H1 (cell line): ENCODE results near the gene SLX1A. TPM values are rescaled to one million over a fixed set of nuclear protein-coding genes. Genes with fewer than 3 reads are reported as not detected.

Source experiments
- CTCF ChIA-PET: fragments of 300-600 bp; sonication (Branson Sonifier 250); formaldehyde crosslinking; loops from one replicate; lab custom pipeline; 2021; ENCODE audit not compliant: partially characterized antibody; lab: Charles Lee
- POLR2A ChIA-PET: fragments of 300-600 bp; sonication (Branson Sonifier 250); formaldehyde crosslinking; loops from one replicate; lab custom pipeline; 2021; ENCODE audit warnings: inconsistent platforms; ENCODE audit not compliant: partially characterized antibody; lab: Charles Lee
- DNase-seq, 2 experiments: peaks; one replicate each; pipeline versions ENCODE4 v3.0.0 to v3.0.0-alpha.2; 2010 to 2022; ENCODE audit warnings: low spot score in 2 of 2, low read depth in 1 of 2, mixed read lengths in 1 of 2
- FAIRE-seq: peaks from 2 replicates; lab custom pipeline; 2011; peaks lifted over from hg19 to GRCh38; lab: Jason Lieb, UNC
- H2AFZ ChIP-seq: 2 replicates; pipeline ENCODE4 v1.8.1; 2012; ENCODE audit warnings: low read length, inconsistent platforms
- H2AK5ac ChIP-seq: 2 replicates; pipeline ENCODE4 v1.6.1; 2013; ENCODE audit warnings: low read depth, low read length
- H2BK120ac ChIP-seq: replicated peaks from 2 replicates; pipeline ENCODE3; 2013; ENCODE audit warnings: low read depth, low read length, inconsistent platforms
- H2BK12ac ChIP-seq: 2 replicates; pipeline ENCODE4 v1.6.1; 2013; ENCODE audit warnings: low read depth, low read length
- H2BK15ac ChIP-seq: 2 replicates; pipeline ENCODE4 v1.6.1; 2013; ENCODE audit warnings: low read length
- H2BK20ac ChIP-seq: 2 replicates; pipeline ENCODE4 v1.6.1; 2013; ENCODE audit warnings: low read length
- H2BK5ac ChIP-seq: 2 replicates; pipeline ENCODE4 v1.6.1; 2013; ENCODE audit warnings: low read depth, low read length
- H3K14ac ChIP-seq: 2 replicates; pipeline ENCODE4 v1.6.1; 2013; ENCODE audit warnings: inconsistent platforms; ENCODE audit not compliant: insufficient read length
- H3K18ac ChIP-seq: 2 replicates; pipeline ENCODE4 v1.6.1; 2013; ENCODE audit warnings: low read length; ENCODE audit errors: extremely low read depth
- H3K23ac ChIP-seq: 2 replicates; pipeline ENCODE4 v1.6.1; 2013; ENCODE audit warnings: inconsistent platforms; ENCODE audit not compliant: insufficient read length
- H3K23me2 ChIP-seq: 2 replicates; pipeline ENCODE4 v1.6.1; 2013; ENCODE audit warnings: low read depth, low read length
- H3K27ac ChIP-seq: 2 replicates; pipeline ENCODE4 v1.6.1; 2011; ENCODE audit warnings: low read depth, low read length, inconsistent platforms
- H3K27me3 ChIP-seq, 4 experiments: replicated peaks in 1 of 4; 1 replicate in 1 of 4; 2 replicates in 3 of 4; pipeline versions ENCODE4 v1.6.1 to v1.8.1; 2011 to 2013; ENCODE audit warnings: low read length in 3 of 4, mild to moderate bottlenecking in 3 of 4, inconsistent platforms in 2 of 4, mixed read lengths in 2 of 4, moderate library complexity in 1 of 4; ENCODE audit not compliant: control insufficient read depth in 3 of 4, insufficient read depth in 3 of 4; ENCODE audit errors: extremely low read depth in 1 of 4
- H3K36me3 ChIP-seq, 4 experiments: 2 replicates each; pipeline versions ENCODE4 v1.6.1 to v1.8.1; 2011 to 2013; ENCODE audit warnings: mild to moderate bottlenecking in 4 of 4, low read length in 3 of 4, moderate library complexity in 2 of 4, control low read depth in 1 of 4, inconsistent platforms in 1 of 4; ENCODE audit not compliant: insufficient read depth in 4 of 4, control insufficient read depth in 2 of 4
- H3K4ac ChIP-seq: replicated peaks from 2 replicates; pipeline ENCODE3; 2013; ENCODE audit warnings: low read length, low read depth, mixed read lengths, inconsistent platforms; ENCODE audit not compliant: insufficient read length
- H3K4me1 ChIP-seq, 4 experiments: replicated peaks in 1 of 4; 1 replicate in 1 of 4; 2 replicates in 3 of 4; pipeline versions ENCODE4 v1.6.1 to v1.8.1; 2011 to 2013; ENCODE audit warnings: low read length in 3 of 4, inconsistent platforms in 2 of 4, mixed read lengths in 1 of 4; ENCODE audit not compliant: insufficient read depth in 4 of 4, control insufficient read depth in 3 of 4
- H3K4me2 ChIP-seq, 2 experiments: 2 replicates each; pipeline versions ENCODE4 v1.6.1 to v1.8.1; 2011 to 2013; ENCODE audit warnings: low read depth in 2 of 2, low read length in 2 of 2, control low read depth in 1 of 2, inconsistent platforms in 1 of 2, mild to moderate bottlenecking in 1 of 2; ENCODE audit not compliant: insufficient read depth in 1 of 2
- H3K4me3 ChIP-seq, 4 experiments: fragments of 200-600, 300-600 bp in 1 of 4; sonication (generic), shearing (Covaris generic), sonication (Bioruptor Twin) in 1 of 4; 2 replicates each; pipeline versions ENCODE4 v1.5.1 to v1.8.1; 2011 to 2016; ENCODE audit warnings: low read length in 4 of 4, low read depth in 3 of 4, control low read depth in 2 of 4, inconsistent platforms in 2 of 4, mild to moderate bottlenecking in 2 of 4, mixed read lengths in 1 of 4, moderate library complexity in 1 of 4; ENCODE audit not compliant: insufficient read depth in 2 of 4; ENCODE audit errors: extremely low read depth in 1 of 4
- H3K56ac ChIP-seq: replicated peaks from 2 replicates; pipeline ENCODE3; 2013; ENCODE audit warnings: low read depth, mild to moderate bottlenecking, mixed read lengths, low read length, inconsistent platforms; ENCODE audit not compliant: insufficient read length
- H3K79me1 ChIP-seq: 2 replicates; pipeline ENCODE4 v1.6.1; 2013; ENCODE audit warnings: low read depth, low read length, control low read depth
- H3K79me2 ChIP-seq, 2 experiments: 2 replicates each; pipeline versions ENCODE4 v1.6.1 to v1.8.1; 2012 to 2013; ENCODE audit warnings: low read length in 2 of 2, mild to moderate bottlenecking in 2 of 2, inconsistent platforms in 1 of 2; ENCODE audit not compliant: insufficient read depth in 2 of 2, control insufficient read depth in 1 of 2
- H3K9ac ChIP-seq, 4 experiments: replicated peaks in 1 of 4; 1 replicate in 1 of 4; 2 replicates in 3 of 4; pipeline versions ENCODE4 v1.6.1 to v1.8.1; 2011 to 2013; ENCODE audit warnings: low read depth in 3 of 4, low read length in 3 of 4, control low read depth in 2 of 4, mild to moderate bottlenecking in 2 of 4, moderate library complexity in 2 of 4, inconsistent platforms in 1 of 4; ENCODE audit errors: extremely low read depth in 1 of 4
- H3K9me3 ChIP-seq, 2 experiments: 2 replicates each; pipeline versions ENCODE4 v1.6.1 to v1.8.1; 2012 to 2013; ENCODE audit warnings: mild to moderate bottlenecking in 2 of 2, moderate library complexity in 2 of 2, control low read depth in 1 of 2, inconsistent platforms in 1 of 2, low read depth in 1 of 2, low read length in 1 of 2, mixed read lengths in 1 of 2; ENCODE audit not compliant: insufficient read depth in 2 of 2
- H4K20me1 ChIP-seq, 2 experiments: replicated peaks in 1 of 2; 2 replicates each; pipeline versions ENCODE3 to v1.8.1; 2011 to 2013; ENCODE audit warnings: inconsistent platforms in 2 of 2, low read length in 2 of 2, mild to moderate bottlenecking in 1 of 2; ENCODE audit not compliant: insufficient read depth in 2 of 2, control insufficient read depth in 1 of 2
- H4K5ac ChIP-seq: 2 replicates; pipeline ENCODE4 v1.6.1; 2013; ENCODE audit warnings: low read length, low read depth, mixed read lengths, inconsistent platforms; ENCODE audit not compliant: insufficient read length
- H4K8ac ChIP-seq: 2 replicates; pipeline ENCODE4 v1.8.0; 2013; ENCODE audit warnings: mild to moderate bottlenecking, moderate library complexity, low read length, inconsistent platforms; ENCODE audit not compliant: insufficient read depth; ENCODE audit errors: extremely low read depth
- H4K91ac ChIP-seq: replicated peaks from 2 replicates; pipeline ENCODE3; 2013; ENCODE audit warnings: low read length, mixed read lengths, inconsistent platforms; ENCODE audit not compliant: insufficient read length
- MAFK ChIP-seq: IDR thresholded peaks from 2 replicates; pipeline ENCODE4 v1.6.1; 2012; ENCODE audit warnings: low read depth, mild to moderate bottlenecking, improper control_type of control experiment, low read length
- POU5F1 ChIP-seq: IDR thresholded peaks from 2 replicates; pipeline ENCODE4 v1.6.1; 2011; ENCODE audit warnings: low read depth, mild to moderate bottlenecking, low read length, moderate library complexity
- RXRA ChIP-seq: IDR thresholded peaks from 2 replicates; pipeline ENCODE4 v1.6.1; 2011; ENCODE audit warnings: low read depth, mild to moderate bottlenecking, low read length, moderate library complexity; ENCODE audit not compliant: insufficient read depth
- SIRT6 ChIP-seq: IDR thresholded peaks from one replicate; pipeline ENCODE4 v1.7.1; 2012; ENCODE audit warnings: low read length, inconsistent platforms
- WGBS, 2 experiments: shearing (Covaris generic) in 1 of 2; methylation state at CpG; one replicate each; pipeline versions ENCODE4 v1.1.6 to v1.1.7; 2013 to 2015; ENCODE audit warnings: low lambda C conversion rate in 2 of 2, mixed read lengths in 2 of 2, inconsistent platforms in 1 of 2, low coverage in 1 of 2, missing lambda C conversion rate in 1 of 2; ENCODE audit not compliant: insufficient replicate concordance in 2 of 2, insufficient coverage in 1 of 2, insufficient read length in 1 of 2; ENCODE audit errors: extremely low coverage in 1 of 2, missing lambda C conversion rate in 1 of 2; 5-methylcytosine and 5-hydroxymethylcytosine counted together
- polyA plus RNA-seq, 7 experiments: library from polyadenylated mRNA; depleted of rRNA in 3 of 7; stranded (reverse) in 5 of 7; unstranded in 2 of 7; fragments of >200 nt in 5 of 7; fragments of 200-250 nt in 2 of 7; gene quantifications; 1 replicate in 5 of 7; 2 replicates in 1 of 7; 4 replicates in 1 of 7; pipeline versions ENCODE4 v1.2.1 to v1.2.3, GENCODE V29; 2011 to 2013; ENCODE audit warnings: missing spikeins in 2 of 7, mixed read lengths in 2 of 7
- total RNA-seq: library from RNA; stranded (reverse); fragmentation: NEBNext Ultra II Directional; extraction: Animal tissue kit (Norgen Biotek cat#: 25700); gene quantifications from 2 replicates; pipeline ENCODE4 v1.2.1, GENCODE V29; 2021

Gene SLX1A
- total and polyA plus RNA-seq, 2 of the 8 experiments (the other 6 are each of a cell fraction or from before 2014, with no cell fraction given) = 4.7 to 36.9 TPM

GRCh38 chr16:30187556-30187865, 6.2 kb upstream of the SLX1A start:
- ChIA-PET POLR2A (no interaction called here), CTCF (interaction anchor here (0.6 to 4.4 kb wide), 7 partner anchors 12 to 996 kb away, joined by 3 to 21 read pairs (median 4); partner anchors contain the start of gene GDPD3)
- Histone ChIP-seq H3K56ac (no peak overlapping the region), H3K79me1 (no peaks in the 10 kb centered on the region), H3K23ac (no peak overlapping the region), H3K27ac (no peak overlapping the region), H2AK5ac (no peak overlapping the region), H2BK12ac (no peak overlapping the region), H4K8ac (no peak overlapping the region), H2BK120ac (no peak overlapping the region), H4K5ac (peak overlapping the region; percentile 44), H3K9me3 (no peaks in the 10 kb centered on the region), H3K14ac (no peak overlapping the region), H2BK20ac (no peak overlapping the region), H3K9ac (no peak overlapping the region), H3K4me1 (peaks cover 0 to 11% (median 4%) of the 10 kb centered on the region in 4 experiments; a peak in 4 of 7 replicates), H3K23me2 (peaks cover 7% of the 10 kb centered on the region; the same call in 1 of the 2 replicates), H3K27me3 (peaks cover 0 to 12% (median 5%) of the 10 kb centered on the region in 4 experiments; a peak in 3 of 7 replicates), H2AFZ (no peak overlapping the region), H4K20me1 (peaks cover 7 to 8% of the 10 kb centered on the region in 2 experiments), H3K36me3 (no peaks in the 10 kb centered on the region), H3K4ac (no peak overlapping the region), H3K18ac (no peak overlapping the region), H3K4me2 (no peak overlapping the region), H4K91ac (no peak overlapping the region), H3K4me3 (no peak overlapping the region), H3K79me2 (no peaks in the 10 kb centered on the region), H2BK15ac (no peak overlapping the region), H2BK5ac (no peak overlapping the region)
- 88% methylated on average over 9 of the region's 9 CpGs; no CpG with 5 or more reads in 1 of the 2 experiments for WGBS, 2 experiments
- DNase-seq (no peak), FAIRE-seq (no peak)
- TF ChIP-seq SIRT6 (no peak), RXRA (no peak), MAFK (no peak), POU5F1 (no peak)
